ENCODE measurements around the gene ABR.

ABR gene

DNA sequence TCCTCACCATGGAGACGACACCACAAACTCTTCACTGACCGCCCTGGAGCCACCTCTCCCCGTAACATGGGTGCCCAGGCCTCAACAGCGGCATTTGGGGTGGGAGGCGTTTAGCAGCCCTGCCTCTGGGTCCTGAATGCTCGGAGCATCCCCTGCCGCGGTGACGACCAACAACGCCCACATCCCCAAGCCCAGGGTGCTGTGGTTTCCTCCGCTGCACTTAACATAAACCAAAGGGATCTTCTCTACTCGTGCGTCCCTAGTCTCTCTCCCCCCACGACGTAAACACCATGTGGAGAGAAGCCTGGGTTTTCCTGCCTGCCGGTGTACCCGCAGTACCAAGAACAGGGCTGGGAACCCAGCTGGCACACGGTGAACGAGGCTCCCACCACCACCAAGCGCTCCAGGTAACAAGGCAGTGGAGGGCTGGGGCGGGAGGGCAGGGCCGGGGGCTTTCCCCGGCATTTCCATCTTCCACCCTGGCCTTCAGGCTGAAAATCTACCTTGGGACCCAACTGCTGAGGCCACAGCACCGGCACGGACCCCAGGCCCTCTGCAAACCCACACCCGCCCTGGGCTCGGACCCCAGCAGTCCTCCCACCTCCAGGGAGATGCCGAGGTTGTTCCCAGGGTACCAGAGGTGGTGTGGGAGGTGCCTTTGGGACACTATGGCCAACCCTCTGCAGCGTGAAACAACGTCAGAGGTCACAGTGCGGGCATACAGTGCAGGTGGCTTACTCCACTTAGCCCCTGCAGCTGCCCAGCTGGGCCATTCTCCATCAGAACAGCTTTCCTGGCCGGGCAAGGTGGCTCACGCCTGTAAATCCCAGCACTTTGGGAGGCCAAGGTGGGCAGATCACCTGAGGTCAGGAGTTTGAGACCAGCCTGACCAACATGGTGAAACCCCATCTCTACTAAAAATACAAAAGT, 128.5 kb downstream of the ABR start:
- Histone ChIP-seq H3K27ac (ENCODE audit: low read length, poor library complexity, severe bottlenecking) (no peak overlapping the region), H3K14ac (ENCODE audit: low read length in 2 of 2) (no peak overlapping the region), H3K18ac (ENCODE audit: low read depth in 1 of 2, low read length in 2 of 2) (no peak overlapping the region), H3K27me3 (ENCODE audit: control insufficient read depth in 1 of 2, insufficient read depth in 1 of 2, low read length in 2 of 2) (no peaks in the 10 kb centered on the region), H2BK12ac (ENCODE audit: low read length in 2 of 2) (peak overlapping the region in 1 of 2 experiments; percentile 24), H3K23ac (ENCODE audit: low read length in 2 of 2) (no peak overlapping the region), H2AFZ (ENCODE audit: low read depth, low read length) (no peak overlapping the region), H3K4me3 (ENCODE audit: insufficient read depth in 1 of 2, low read depth in 1 of 2, low read length in 2 of 2) (no peak overlapping the region), H3K9ac (ENCODE audit: low read length) (no peak overlapping the region), H2BK15ac (ENCODE audit: low read depth, poor library complexity, severe bottlenecking) (no peak overlapping the region), H3K4me1 (ENCODE audit: control insufficient read depth, insufficient read depth, low read depth, low read length) (peaks cover 9% of the 10 kb centered on the region), H4K91ac (ENCODE audit: low read length) (peak overlapping the region; percentile 18), H4K8ac (ENCODE audit: low read length) (peak overlapping the region; percentile 46), H3K4ac (ENCODE audit: low read depth in 1 of 2, low read length in 2 of 2) (no peak overlapping the region), H2BK120ac (ENCODE audit: low read depth, low read length) (no peak overlapping the region), H3K4me2 (ENCODE audit: low read length, poor library complexity, severe bottlenecking) (no peak overlapping the region), H3K36me3 (ENCODE audit: control insufficient read depth in 1 of 2, insufficient read depth in 2 of 2, low read depth in 1 of 2, low read length in 2 of 2) (peaks cover 63 to 87% of the 10 kb centered on the region in 2 experiments), H3K79me1 (replicated peaks; ENCODE audit: low read length, poor library complexity, severe bottlenecking) (peaks cover 18% of the 10 kb centered on the region), H3K9me3 (ENCODE audit: control insufficient read depth, low read length) (no peaks in the 10 kb centered on the region), H2AK5ac (ENCODE audit: low read length, severe bottlenecking) (no peak overlapping the region), H2BK5ac (ENCODE audit: low read depth, low read length, poor library complexity, severe bottlenecking) (no peak overlapping the region)
- DNase-seq: peak; percentile 17
- 88% methylated on average over 33 of the region's 33 CpGs for WGBS

DNA sequence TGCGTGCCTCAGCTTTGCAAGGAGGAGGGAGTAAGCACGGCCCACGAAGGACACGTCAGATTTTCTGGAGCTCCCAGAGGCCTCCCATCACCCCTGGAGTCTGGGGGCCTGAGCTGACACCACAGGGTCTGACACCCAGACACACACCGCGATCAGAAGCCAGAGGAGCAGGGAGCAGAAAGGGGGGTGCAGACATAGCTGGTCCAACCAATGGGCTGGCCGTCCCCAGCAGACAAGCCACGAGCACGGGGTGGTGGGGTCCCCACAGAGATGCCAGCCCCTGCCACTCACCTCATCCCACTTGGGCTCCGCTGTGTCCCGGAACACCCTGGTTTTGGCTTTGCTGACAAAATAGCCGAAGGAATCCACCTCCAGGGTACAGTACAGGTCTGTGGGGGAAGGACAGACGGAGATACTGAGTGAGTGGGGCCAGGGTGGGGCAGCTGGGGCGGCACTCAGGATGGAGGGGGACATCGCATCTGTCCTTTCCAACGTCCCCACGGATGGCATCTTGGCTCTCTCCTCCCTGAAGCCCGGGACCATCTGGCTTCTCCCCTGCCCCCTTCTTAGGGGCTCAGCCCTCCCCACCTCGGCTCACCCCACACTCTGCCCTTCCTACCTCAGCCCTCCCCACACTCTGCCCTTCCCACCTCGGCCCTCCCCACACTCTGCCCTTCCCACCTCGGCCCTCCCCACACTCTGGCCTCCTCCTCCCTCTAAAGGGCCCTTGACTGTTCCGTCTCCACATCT, 129.4 kb downstream of the ABR start:
- no peak overlapping the region for H3K18ac ChIP-seq (ENCODE audit: low read depth in 1 of 2, low read length in 2 of 2)
- H4K8ac ChIP-seq (ENCODE audit: low read length): no peak overlapping the region
- peaks cover 20% of the 10 kb centered on the region for H3K79me1 ChIP-seq (replicated peaks; ENCODE audit: low read length, poor library complexity, severe bottlenecking)
- no peak overlapping the region for H3K23ac ChIP-seq (ENCODE audit: low read length in 2 of 2)
- H3K4me2 ChIP-seq (ENCODE audit: low read length, poor library complexity, severe bottlenecking): no peak overlapping the region
- H3K4me1 ChIP-seq (ENCODE audit: control insufficient read depth, insufficient read depth, low read depth, low read length): peaks cover 7% of the 10 kb centered on the region
- H2AFZ ChIP-seq (ENCODE audit: low read depth, low read length): no peak overlapping the region
- no peak overlapping the region for H2BK12ac ChIP-seq (ENCODE audit: low read length in 2 of 2)
- WGBS: 94% methylated on average over 20 of the region's 22 CpGs
- H2BK15ac ChIP-seq (ENCODE audit: low read depth, poor library complexity, severe bottlenecking): no peak overlapping the region
- no peak overlapping the region for H4K91ac ChIP-seq (ENCODE audit: low read length)
- no peak overlapping the region for H3K14ac ChIP-seq (ENCODE audit: low read length in 2 of 2)
- peaks cover 58 to 83% of the 10 kb centered on the region in 2 experiments for H3K36me3 ChIP-seq (ENCODE audit: control insufficient read depth in 1 of 2, insufficient read depth in 2 of 2, low read depth in 1 of 2, low read length in 2 of 2)
- H3K9ac ChIP-seq (ENCODE audit: low read length): no peak overlapping the region
- no peak overlapping the region for H2BK5ac ChIP-seq (ENCODE audit: low read depth, low read length, poor library complexity, severe bottlenecking)
- no peaks in the 10 kb centered on the region for H3K27me3 ChIP-seq (ENCODE audit: control insufficient read depth in 1 of 2, insufficient read depth in 1 of 2, low read length in 2 of 2)
- H2BK120ac ChIP-seq (ENCODE audit: low read depth, low read length): no peak overlapping the region
- H3K27ac ChIP-seq (ENCODE audit: low read length, poor library complexity, severe bottlenecking): no peak overlapping the region
- H3K4me3 ChIP-seq (ENCODE audit: insufficient read depth in 1 of 2, low read depth in 1 of 2, low read length in 2 of 2): no peak overlapping the region
- no peak overlapping the region for H2AK5ac ChIP-seq (ENCODE audit: low read length, severe bottlenecking)
- no peak overlapping the region for H3K4ac ChIP-seq (ENCODE audit: low read depth in 1 of 2, low read length in 2 of 2)
- no peak for DNase-seq
- H3K9me3 ChIP-seq (ENCODE audit: control insufficient read depth, low read length): no peaks in the 10 kb centered on the region

DNA sequence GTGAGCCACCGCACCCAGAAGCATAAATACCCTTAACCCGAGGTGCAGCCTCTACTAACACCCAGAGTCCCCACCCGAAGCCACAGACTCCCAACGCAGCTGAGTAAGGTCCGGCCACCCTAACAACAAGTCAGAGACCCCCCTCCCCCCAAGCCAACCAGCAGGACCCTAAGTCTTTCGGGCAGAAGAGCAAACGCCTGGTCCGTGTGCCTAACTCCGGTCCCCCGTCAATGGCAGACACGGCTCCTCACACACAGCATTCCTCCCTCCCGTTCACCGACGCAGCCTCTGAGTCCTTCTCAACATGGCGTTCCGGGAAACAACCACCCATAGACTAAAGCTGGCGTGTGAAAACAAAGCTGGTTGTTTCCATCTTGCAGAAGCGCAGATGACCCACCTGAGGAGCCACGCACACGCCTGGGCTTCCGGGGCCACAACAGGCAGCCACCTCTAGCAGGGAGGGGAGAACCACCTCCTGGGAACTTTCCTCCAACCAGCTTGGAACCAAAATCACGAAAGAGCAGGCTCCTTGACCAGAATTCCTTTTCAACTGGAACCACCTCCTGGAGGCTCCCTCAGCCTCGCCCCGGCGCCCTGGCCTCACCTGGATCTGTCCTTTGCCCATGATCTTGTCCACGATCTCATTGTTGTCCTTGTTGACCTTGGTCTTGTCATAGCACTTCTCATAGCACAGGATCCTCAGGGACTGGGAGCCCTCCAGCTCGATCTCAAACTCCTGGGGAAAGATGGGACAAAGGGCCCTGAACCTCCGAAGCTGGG, 130.1 kb downstream of the ABR start:
- H3K18ac ChIP-seq (ENCODE audit: low read depth in 1 of 2, low read length in 2 of 2): no peak overlapping the region
- H3K9ac ChIP-seq (ENCODE audit: low read length): no peak overlapping the region
- H2AK5ac ChIP-seq (ENCODE audit: low read length, severe bottlenecking): no peak overlapping the region
- no peak overlapping the region for H3K27ac ChIP-seq (ENCODE audit: low read length, poor library complexity, severe bottlenecking)
- no peak overlapping the region for H2BK15ac ChIP-seq (ENCODE audit: low read depth, poor library complexity, severe bottlenecking)
- H3K4me2 ChIP-seq (ENCODE audit: low read length, poor library complexity, severe bottlenecking): no peak overlapping the region
- no peak overlapping the region for H3K14ac ChIP-seq (ENCODE audit: low read length in 2 of 2)
- H3K4ac ChIP-seq (ENCODE audit: low read depth in 1 of 2, low read length in 2 of 2): no peak overlapping the region
- H2BK5ac ChIP-seq (ENCODE audit: low read depth, low read length, poor library complexity, severe bottlenecking): no peak overlapping the region
- H2BK120ac ChIP-seq (ENCODE audit: low read depth, low read length): no peak overlapping the region
- peaks cover 7% of the 10 kb centered on the region for H3K4me1 ChIP-seq (ENCODE audit: control insufficient read depth, insufficient read depth, low read depth, low read length)
- DNase-seq: no peak
- H3K27me3 ChIP-seq (ENCODE audit: control insufficient read depth in 1 of 2, insufficient read depth in 1 of 2, low read length in 2 of 2): no peaks in the 10 kb centered on the region
- no peaks in the 10 kb centered on the region for H3K9me3 ChIP-seq (ENCODE audit: control insufficient read depth, low read length)
- peaks cover 18% of the 10 kb centered on the region for H3K79me1 ChIP-seq (replicated peaks; ENCODE audit: low read length, poor library complexity, severe bottlenecking)
- 94% methylated on average over 28 of the region's 28 CpGs for WGBS
- H2BK12ac ChIP-seq (ENCODE audit: low read length in 2 of 2): no peak overlapping the region
- H3K23ac ChIP-seq (ENCODE audit: low read length in 2 of 2): no peak overlapping the region
- H3K4me3 ChIP-seq (ENCODE audit: insufficient read depth in 1 of 2, low read depth in 1 of 2, low read length in 2 of 2): no peak overlapping the region
- H4K8ac ChIP-seq (ENCODE audit: low read length): no peak overlapping the region
- no peak overlapping the region for H2AFZ ChIP-seq (ENCODE audit: low read depth, low read length)
- H3K36me3 ChIP-seq (ENCODE audit: control insufficient read depth in 1 of 2, insufficient read depth in 2 of 2, low read depth in 1 of 2, low read length in 2 of 2): peaks cover 54 to 78% of the 10 kb centered on the region in 2 experiments
- H4K91ac ChIP-seq (ENCODE audit: low read length): no peak overlapping the region
